Neural progenitor cell (in vitro differentiated cells): ENCODE measurements around the gene WWOX. TPM values are rescaled to one million over a fixed set of nuclear protein-coding genes. Genes with fewer than 3 reads are reported as not detected.

Experiments
- DNase-seq: peaks from one replicate; pipeline ENCODE4 v3.0.0-alpha.2; 2016; ENCODE audit warnings: low spot score
- H2AFZ ChIP-seq: fragments of 200-600 bp; sonication (generic); replicated peaks from 2 replicates; pipeline ENCODE4 v1.6.1; 2016; ENCODE audit warnings: antibody characterized with exemption
- H3F3A ChIP-seq: fragments of 200-600 bp; sonication (generic); 2 replicates; pipeline ENCODE4 v1.6.1; 2016; ENCODE audit warnings: antibody characterized with exemption, low read depth
- H3K27ac ChIP-seq: fragments of 200-600 bp; sonication (generic); 2 replicates; pipeline ENCODE4 v1.5.1; 2016; ENCODE audit warnings: mild to moderate bottlenecking
- H3K27me3 ChIP-seq: fragments of 200-600 bp; sonication (generic); 2 replicates; pipeline ENCODE4 v1.6.1; 2016; ENCODE audit warnings: mild to moderate bottlenecking, moderate library complexity
- H3K36me3 ChIP-seq: fragments of 200-600 bp; sonication (generic); 2 replicates; pipeline ENCODE4 v1.5.1; 2016
- H3K4me1 ChIP-seq: fragments of 200-600 bp; sonication (generic); 2 replicates; pipeline ENCODE4 v1.6.1; 2016; ENCODE audit warnings: mixed run types
- H3K4me2 ChIP-seq: fragments of 200-600 bp; sonication (generic); 2 replicates; pipeline ENCODE4 v1.6.1; 2016
- H3K4me3 ChIP-seq: fragments of 200-600 bp; sonication (generic); 2 replicates; pipeline ENCODE4 v1.5.1; 2016
- H3K79me2 ChIP-seq: fragments of 200-600 bp; sonication (generic); 2 replicates; pipeline ENCODE4 v1.6.1; 2016; ENCODE audit warnings: low read depth
- H3K9ac ChIP-seq: fragments of 200-600 bp; sonication (generic); 2 replicates; pipeline ENCODE4 v1.6.1; 2016
- H3K9me3 ChIP-seq: fragments of 200-600 bp; sonication (generic); 2 replicates; pipeline ENCODE4 v1.5.1; 2016; ENCODE audit warnings: low read depth
- H4K20me1 ChIP-seq: fragments of 200-600 bp; sonication (generic); 2 replicates; pipeline ENCODE4 v1.6.1; 2016; ENCODE audit warnings: low read depth
- H3K27ac Mint-ChIP-seq: 3 replicates; pipeline ENCODE4 v1.8.0; 2021; ENCODE audit warnings: mixed read lengths
- H3K27me3 Mint-ChIP-seq: 2 replicates; pipeline ENCODE4 v1.8.0; 2022; ENCODE audit warnings: low read depth, mild to moderate bottlenecking, inconsistent platforms, moderate library complexity, mixed read lengths; ENCODE audit not compliant: insufficient read depth
- H3K36me3 Mint-ChIP-seq: 3 replicates; pipeline ENCODE4 v1.8.0; 2021; ENCODE audit warnings: mixed read lengths
- H3K4me1 Mint-ChIP-seq: 3 replicates; pipeline ENCODE4 v1.8.0; 2021; ENCODE audit warnings: mixed read lengths
- H3K4me3 Mint-ChIP-seq: 3 replicates; pipeline ENCODE4 v1.8.0; 2021; ENCODE audit warnings: mild to moderate bottlenecking, moderate library complexity, mixed read lengths
- H3K9me3 Mint-ChIP-seq: 3 replicates; pipeline ENCODE4 v1.8.0; 2020; ENCODE audit warnings: mixed read lengths
- EZH2 ChIP-seq: fragments of 200-600 bp; sonication (generic); IDR thresholded peaks from 2 replicates; pipeline ENCODE4 v1.6.1; 2017; ENCODE audit warnings: antibody characterized with exemption, mild to moderate bottlenecking, moderate library complexity
- EZH2phosphoT487 ChIP-seq: fragments of 200-600 bp; sonication (generic); IDR thresholded peaks from 2 replicates; pipeline ENCODE4 v1.6.1; 2017; ENCODE audit warnings: antibody characterized with exemption
- total RNA-seq: library from RNA; depleted of rRNA; stranded (reverse); fragments of >200 nt; gene quantifications from 2 replicates; pipeline ENCODE4 v1.2.3, GENCODE V29; 2015; ENCODE audit warnings: low replicate concordance
- TF ChIP-seq, protein P1 (sequence below): fragments of 200-600 bp; sonication (generic); IDR thresholded peaks from 2 replicates; pipeline ENCODE4 v1.5.1; 2017; ENCODE audit warnings: antibody characterized with exemption, mild to moderate bottlenecking

Gene WWOX
- total RNA-seq, 1 donor from 2014 or later: 63.7 TPM

DNA sequence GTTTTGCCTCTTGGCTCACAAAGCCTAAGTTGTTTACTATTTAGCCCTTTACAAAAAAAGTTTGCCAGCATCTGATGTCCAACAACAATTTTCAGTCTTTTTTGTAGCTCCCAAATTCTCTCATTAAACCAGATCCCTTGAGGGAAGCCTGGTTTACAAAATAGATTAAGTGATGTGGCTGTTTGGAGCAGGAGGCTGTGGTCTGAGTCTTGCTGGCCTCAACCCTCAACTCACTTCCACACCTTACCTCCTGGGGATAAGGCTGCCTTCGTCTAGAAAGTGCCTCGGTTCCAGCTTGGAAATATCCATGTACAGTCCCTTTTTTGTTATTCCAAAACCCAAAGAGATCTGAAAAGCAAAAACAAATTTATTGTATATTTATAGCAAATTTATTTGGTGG, 138.4 kb downstream of the WWOX start:
- H3K9ac ChIP-seq: no peak overlapping the region
- no peaks in the 10 kb centered on the region for H3K79me2 ChIP-seq
- H3K4me3 ChIP-seq: no peak overlapping the region
- no peak overlapping the region for H3K27ac ChIP-seq
- no peak overlapping the region for H3K4me2 ChIP-seq
- no peaks in the 10 kb centered on the region for H4K20me1 ChIP-seq
- H3K27me3 ChIP-seq: no peaks in the 10 kb centered on the region
- no peaks in the 10 kb centered on the region for H3K36me3 ChIP-seq
- no peak overlapping the region for H2AFZ ChIP-seq
- TF ChIP-seq EZH2 (no peak), EZH2phosphoT487 (no peak)
- TF ChIP-seq, protein P1, sequence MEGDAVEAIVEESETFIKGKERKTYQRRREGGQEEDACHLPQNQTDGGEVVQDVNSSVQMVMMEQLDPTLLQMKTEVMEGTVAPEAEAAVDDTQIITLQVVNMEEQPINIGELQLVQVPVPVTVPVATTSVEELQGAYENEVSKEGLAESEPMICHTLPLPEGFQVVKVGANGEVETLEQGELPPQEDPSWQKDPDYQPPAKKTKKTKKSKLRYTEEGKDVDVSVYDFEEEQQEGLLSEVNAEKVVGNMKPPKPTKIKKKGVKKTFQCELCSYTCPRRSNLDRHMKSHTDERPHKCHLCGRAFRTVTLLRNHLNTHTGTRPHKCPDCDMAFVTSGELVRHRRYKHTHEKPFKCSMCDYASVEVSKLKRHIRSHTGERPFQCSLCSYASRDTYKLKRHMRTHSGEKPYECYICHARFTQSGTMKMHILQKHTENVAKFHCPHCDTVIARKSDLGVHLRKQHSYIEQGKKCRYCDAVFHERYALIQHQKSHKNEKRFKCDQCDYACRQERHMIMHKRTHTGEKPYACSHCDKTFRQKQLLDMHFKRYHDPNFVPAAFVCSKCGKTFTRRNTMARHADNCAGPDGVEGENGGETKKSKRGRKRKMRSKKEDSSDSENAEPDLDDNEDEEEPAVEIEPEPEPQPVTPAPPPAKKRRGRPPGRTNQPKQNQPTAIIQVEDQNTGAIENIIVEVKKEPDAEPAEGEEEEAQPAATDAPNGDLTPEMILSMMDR: no peak
- Mint-ChIP-seq H3K4me3 (no peak overlapping the region), H3K36me3 (peaks cover 2% of the 10 kb centered on the region), H3K4me1 (peaks cover 2% of the 10 kb centered on the region), H3K27ac (peak overlapping the region; percentile 44), H3K27me3 (peaks cover 4% of the 10 kb centered on the region), H3K9me3 (no peaks in the 10 kb centered on the region)
- H3F3A ChIP-seq: no peaks in the 10 kb centered on the region
- DNase-seq: no peak
- no peaks in the 10 kb centered on the region for H3K9me3 ChIP-seq
- H3K4me1 ChIP-seq: no peaks in the 10 kb centered on the region

DNA sequence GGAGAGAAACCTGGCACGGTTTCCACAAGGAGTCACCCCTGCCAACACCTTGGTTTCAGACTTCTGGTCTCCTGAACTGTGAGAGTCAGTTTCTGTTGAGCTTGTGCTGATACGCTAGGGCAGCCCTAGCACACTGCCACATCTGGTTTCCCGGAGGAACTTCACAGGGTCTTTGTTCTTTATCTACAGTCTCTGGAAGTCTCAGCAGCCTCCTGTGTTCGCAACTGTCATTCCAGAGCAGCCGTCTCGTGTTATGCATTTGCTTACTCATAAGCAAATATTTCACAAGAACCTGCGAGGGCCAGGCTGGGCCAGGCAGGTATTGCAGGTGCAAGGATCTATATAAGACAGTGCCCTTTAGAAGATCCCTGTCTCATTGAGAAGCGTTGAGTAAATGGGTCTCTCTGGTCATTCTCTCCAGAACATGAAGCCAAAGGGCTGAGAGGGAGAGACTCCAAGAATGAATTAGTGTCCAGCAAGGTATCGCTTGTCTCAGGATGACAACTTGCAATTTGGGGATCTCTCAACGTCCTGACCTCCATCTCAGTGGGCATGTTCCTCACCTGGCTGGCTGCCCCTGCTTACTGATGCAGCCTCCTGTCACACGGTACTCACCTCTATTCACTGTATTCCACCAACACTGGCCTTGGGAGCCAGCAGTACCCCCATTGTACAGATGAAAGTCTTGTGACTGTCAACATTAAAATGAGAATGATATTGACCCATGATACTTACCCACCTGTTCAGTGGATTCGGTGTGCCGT, 141.2 kb downstream of the WWOX start:
- H3K36me3 Mint-ChIP-seq: peaks cover 2% of the 10 kb centered on the region
- no peaks in the 10 kb centered on the region for H3K4me1 Mint-ChIP-seq
- H3K27me3 ChIP-seq: no peaks in the 10 kb centered on the region
- no peak overlapping the region for H3K27ac ChIP-seq
- TF ChIP-seq, protein P1: peak; percentile 27
- TF ChIP-seq EZH2 (no peak), EZH2phosphoT487 (no peak)
- H4K20me1 ChIP-seq: no peaks in the 10 kb centered on the region
- no peak overlapping the region for H2AFZ ChIP-seq
- no peaks in the 10 kb centered on the region for H3K79me2 ChIP-seq
- DNase-seq: peak; percentile 37
- H3K27ac Mint-ChIP-seq: no peak overlapping the region
- H3K4me1 ChIP-seq: peaks cover 18% of the 10 kb centered on the region
- no peaks in the 10 kb centered on the region for H3K9me3 ChIP-seq
- H3K4me2 ChIP-seq: no peak overlapping the region
- no peak overlapping the region for H3K9ac ChIP-seq
- H3K36me3 ChIP-seq: no peaks in the 10 kb centered on the region
- H3K9me3 Mint-ChIP-seq: no peaks in the 10 kb centered on the region
- no peak overlapping the region for H3K4me3 Mint-ChIP-seq
- H3K27me3 Mint-ChIP-seq: peaks cover 4% of the 10 kb centered on the region
- no peaks in the 10 kb centered on the region for H3F3A ChIP-seq
- H3K4me3 ChIP-seq: no peak overlapping the region

GRCh38 chr16:78242239-78242630, 142.8 kb downstream of the WWOX start:
- no peaks in the 10 kb centered on the region for H3K9me3 Mint-ChIP-seq

More at GRCh38 chr16:78242239-78242630, 142.8 kb downstream of the WWOX start:
- peaks cover 23% of the 10 kb centered on the region for H3K4me1 ChIP-seq
- no peak overlapping the region for H2AFZ ChIP-seq
- no peaks in the 10 kb centered on the region for H3K9me3 ChIP-seq
- H3K4me3 Mint-ChIP-seq: no peak overlapping the region
- DNase-seq: no peak
- H3K36me3 Mint-ChIP-seq: peaks cover 2% of the 10 kb centered on the region
- no peak overlapping the region for H3K27ac ChIP-seq
- no peak overlapping the region for H3K4me3 ChIP-seq
- peaks cover 3% of the 10 kb centered on the region for H3K4me1 Mint-ChIP-seq
- H3K36me3 ChIP-seq: no peaks in the 10 kb centered on the region
- TF ChIP-seq, protein P1: no peak
- TF ChIP-seq EZH2 (no peak), EZH2phosphoT487 (no peak)
- no peaks in the 10 kb centered on the region for H4K20me1 ChIP-seq
- H3K9ac ChIP-seq: no peak overlapping the region
- peaks cover 4% of the 10 kb centered on the region for H3K27me3 Mint-ChIP-seq
- no peak overlapping the region for H3K4me2 ChIP-seq
- H3K27ac Mint-ChIP-seq: no peak overlapping the region
- H3K79me2 ChIP-seq: no peaks in the 10 kb centered on the region
- no peaks in the 10 kb centered on the region for H3F3A ChIP-seq
- H3K27me3 ChIP-seq: no peaks in the 10 kb centered on the region
